Spleen (tissue), 7 donors: ENCODE data around the gene RBM47.

Experiments
- POLR2A ChIP-seq, 3 donors: fragments of 450-650 bp; IDR thresholded peaks; one replicate each; pipeline ENCODE4 v1.5.1; 2017; ENCODE audit warnings: antibody characterized with exemption in 3 of 3, mild to moderate bottlenecking in 1 of 3
- POLR2AphosphoS5 ChIP-seq, 3 donors: sonication (generic); formaldehyde crosslinking; IDR thresholded peaks; one replicate each; pipeline ENCODE4 v1.5.1; 2017; ENCODE audit warnings: antibody characterized with exemption in 3 of 3
- TF ChIP-seq, protein P1 (sequence below), 11 experiments: fragments of 200-600 bp in 7 of 11; fragments of 450-650 bp in 4 of 11; sonication (generic) in 4 of 11; IDR thresholded peaks in 8 of 11; conservative IDR thresholded peaks in 3 of 11; 1 replicate in 7 of 11; 2 replicates in 4 of 11; pipeline versions ENCODE4 v1.4.0 to v1.8.0; 2016 to 2021; ENCODE audit warnings: antibody characterized with exemption in 11 of 11, inconsistent platforms in 4 of 11, mild to moderate bottlenecking in 1 of 11
- donor health status: DM: no; HTN: no; CAD: no; lungs with moderate emphysema.
- donor health status: DM: no; HTN: no; CAD: no.
- donor health status: DM: no; HTN: no; CAD: no.

DNA sequence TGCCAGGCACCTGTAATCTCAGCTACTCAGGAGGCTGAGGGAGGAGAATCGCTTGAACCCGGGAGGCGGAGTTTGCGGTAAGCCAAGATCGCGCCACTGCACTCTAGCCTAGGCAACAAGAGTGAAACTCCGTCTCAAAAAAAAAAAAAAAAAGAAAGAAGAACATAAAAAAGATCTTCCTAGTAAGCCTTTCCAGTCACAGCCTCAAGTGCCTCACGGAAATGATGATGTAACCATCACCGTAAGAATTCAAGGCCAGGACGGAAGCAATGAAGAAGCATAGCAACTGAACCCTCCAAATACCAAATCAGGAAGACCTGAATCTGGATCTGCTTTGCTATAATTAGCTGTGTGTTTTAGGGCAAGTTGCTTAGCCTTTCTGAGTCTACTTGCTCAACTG, 28.8 kb downstream of the RBM47 start:
- no peak for TF ChIP-seq POLR2A (IDR thresholded peaks at IDR 0.05)
- TF ChIP-seq, protein P1, sequence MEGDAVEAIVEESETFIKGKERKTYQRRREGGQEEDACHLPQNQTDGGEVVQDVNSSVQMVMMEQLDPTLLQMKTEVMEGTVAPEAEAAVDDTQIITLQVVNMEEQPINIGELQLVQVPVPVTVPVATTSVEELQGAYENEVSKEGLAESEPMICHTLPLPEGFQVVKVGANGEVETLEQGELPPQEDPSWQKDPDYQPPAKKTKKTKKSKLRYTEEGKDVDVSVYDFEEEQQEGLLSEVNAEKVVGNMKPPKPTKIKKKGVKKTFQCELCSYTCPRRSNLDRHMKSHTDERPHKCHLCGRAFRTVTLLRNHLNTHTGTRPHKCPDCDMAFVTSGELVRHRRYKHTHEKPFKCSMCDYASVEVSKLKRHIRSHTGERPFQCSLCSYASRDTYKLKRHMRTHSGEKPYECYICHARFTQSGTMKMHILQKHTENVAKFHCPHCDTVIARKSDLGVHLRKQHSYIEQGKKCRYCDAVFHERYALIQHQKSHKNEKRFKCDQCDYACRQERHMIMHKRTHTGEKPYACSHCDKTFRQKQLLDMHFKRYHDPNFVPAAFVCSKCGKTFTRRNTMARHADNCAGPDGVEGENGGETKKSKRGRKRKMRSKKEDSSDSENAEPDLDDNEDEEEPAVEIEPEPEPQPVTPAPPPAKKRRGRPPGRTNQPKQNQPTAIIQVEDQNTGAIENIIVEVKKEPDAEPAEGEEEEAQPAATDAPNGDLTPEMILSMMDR (IDR thresholded peaks at IDR 0.05 in 8 of 11, conservative IDR thresholded peaks at IDR 0.05 in 3 of 11) = no peak
- TF ChIP-seq POLR2AphosphoS5 (IDR thresholded peaks at IDR 0.05) = peak in 1 of 3 donors; percentile 68
